Subcutaneous adipose tissue (tissue), 4 donors: ENCODE results near the gene HIF1A. TPM values are rescaled to one million over a fixed set of nuclear protein-coding genes. Genes with fewer than 3 reads are reported as not detected.

Source experiments
- CTCF ChIP-seq: fragments of 450-650 bp; IDR thresholded peaks from one replicate; pipeline ENCODE4 v1.5.1; 2016; ENCODE audit warnings: low read depth, mild to moderate bottlenecking, control low read depth, antibody characterized with exemption, moderate library complexity
- total RNA-seq, 4 donors: library from RNA; depleted of rRNA; stranded (reverse); fragments of >200 nt; gene quantifications; one replicate each; pipeline ENCODE4 v1.1.0, GENCODE V29; 2016

Gene HIF1A
- total RNA-seq, 4 donors from 2014 or later, result 53.1 to 253 (median 98.6) TPM

- no peak for TF ChIP-seq CTCF
Measured at GRCh38 chr14:61694039-61694438, 1.3 kb upstream of the HIF1A start.

- no peak for TF ChIP-seq CTCF
Measured at GRCh38 chr14:61695695-61696527, 598 bp downstream of the HIF1A start.

GRCh38 chr14:61696753-61697318 is 1.5 kb downstream of the HIF1A start:
- TF ChIP-seq CTCF, result no peak

- TF ChIP-seq CTCF, result no peak
Measured at GRCh38 chr14:61698206-61698980, 3.1 kb downstream of the HIF1A start.

GRCh38 chr14:61699027-61699426 is 3.7 kb downstream of the HIF1A start:
- TF ChIP-seq CTCF, result no peak

- no peak for TF ChIP-seq CTCF
Measured at GRCh38 chr14:61700104-61700886, 5.0 kb downstream of the HIF1A start.

GRCh38 chr14:61701946-61702345 is 6.6 kb downstream of the HIF1A start:
- TF ChIP-seq CTCF, result no peak
